ENCODE results near the gene C1orf232. TPM values are rescaled to one million over a fixed set of nuclear protein-coding genes. Genes with fewer than 3 reads are reported as not detected.

The C1orf232 gene
- total and polyA plus RNA-seq, 2 experiments from 2014 or later = not detected

- Histone ChIP-seq H3K4me2 (no peak overlapping the region), H3K36me3 (ENCODE audit: insufficient read depth) (no peaks in the 10 kb centered on the region), H3K27ac (ENCODE audit: low read depth) (no peak overlapping the region), H3F3A (replicated peaks; ENCODE audit: low read depth) (peaks cover 9% of the 10 kb centered on the region; the same call in 1 of the 2 replicates), H4K20me1 (replicated peaks; ENCODE audit: insufficient read depth) (no peaks in the 10 kb centered on the region), H3K4me3 (no peak overlapping the region), H3K9me2 (ENCODE audit: insufficient read depth) (no peaks in the 10 kb centered on the region), H2AFZ (no peak overlapping the region), H3K79me2 (replicated peaks; ENCODE audit: insufficient read depth) (0 out of 2 replicates have a peak, but pooled peaks cover 4% of the 10 kb centered on the region), H3K27me3 (ENCODE audit: insufficient read depth) (peaks cover 57% of the 10 kb centered on the region), H3K4me1 (ENCODE audit: insufficient read depth) (peaks cover 28% of the 10 kb centered on the region)
- H3K27ac Mint-ChIP-seq = no peak overlapping the region
- ATAC-seq (no peak), DNase-seq (ENCODE audit: low spot score) (no peak)
- H3K27me3 Mint-ChIP-seq (ENCODE audit: insufficient read depth, low read depth, poor library complexity) = peaks cover 58% of the 10 kb centered on the region
- H3K9me3 Mint-ChIP-seq = peaks cover 3% of the 10 kb centered on the region; the same call in 1 of the 3 replicates
- no peak overlapping the region; the same call in 2 of the 3 replicates for H3K4me3 Mint-ChIP-seq
- H3K36me3 Mint-ChIP-seq (ENCODE audit: low read depth) = no peaks in the 10 kb centered on the region; the same call in 2 of the 3 replicates
- peaks cover 28% of the 10 kb centered on the region for H3K4me1 Mint-ChIP-seq
- TF ChIP-seq ETS1 (IDR thresholded peaks at IDR 0.05) (no peak), EZH2 (IDR thresholded peaks at IDR 0.05; ENCODE audit: low read depth, unreplicated experiment) (no peak), POLR2AphosphoS5 (IDR thresholded peaks at IDR 0.05; ENCODE audit: low read depth) (no peak), JUNB (IDR thresholded peaks at IDR 0.05; ENCODE audit: unreplicated experiment) (no peak), ZNF331 (CRISPR knock-in tag; IDR thresholded peaks at IDR 0.05; ENCODE audit: low read depth) (no peak), ZNF114 (CRISPR knock-in tag; IDR thresholded peaks at IDR 0.05) (no peak), CREB1 (CRISPR knock-in tag; IDR thresholded peaks at IDR 0.05; ENCODE audit: low read depth) (no peak), CTCF (conservative IDR thresholded peaks at IDR 0.05; ENCODE audit: low read depth in 2 of 2) (no peak), ZNF462 (CRISPR knock-in tag; IDR thresholded peaks at IDR 0.05) (no peak), EZH2phosphoT487 (IDR thresholded peaks at IDR 0.05; ENCODE audit: unreplicated experiment) (no peak), NANOG (IDR thresholded peaks at IDR 0.05; ENCODE audit: borderline replicate concordance) (no peak), REST (IDR thresholded peaks at IDR 0.05; ENCODE audit: unreplicated experiment) (no peak), STAT1 (IDR thresholded peaks at IDR 0.05; ENCODE audit: unreplicated experiment) (no peak)
Measured at GRCh38 chr1:26166719-26167281, 2.0 kb downstream of the C1orf232 start.
